Stimulated activated CD8-positive, alpha-beta memory T cell treated with anti-CD3 and anti-CD28 coated beads, Interleukin-7, amount 100 ng/mL, for 24 hours (primary cell): ENCODE measurements around the gene AKNA.
"Not testable (repeated sequence)": the region's sequence is repeated elsewhere in the genome, so short reads cannot be mapped to it uniquely, and the experiment has no call there.

Source experiments
- DNase-seq: peaks from one replicate; pipeline ENCODE4 v3.0.0-alpha.2; 2020; ENCODE audit warnings: low read depth

The AKNA gene

GRCh38 chr9:114336157-114336556, 51.6 kb downstream of the AKNA start:
- no peak for DNase-seq

GRCh38 chr9:114335745-114336144, 52.0 kb downstream of the AKNA start:
- DNase-seq: no peak

- DNase-seq: no peak
Measured at GRCh38 chr9:114334490-114334889, 53.3 kb downstream of the AKNA start.

GRCh38 chr9:114333718-114334117, 54.1 kb downstream of the AKNA start:
- DNase-seq: not testable (repeated sequence)

- DNase-seq: not testable (repeated sequence)
Measured at GRCh38 chr9:114332474-114333040, 55.2 kb downstream of the AKNA start.

- not testable (repeated sequence) for DNase-seq
Measured at GRCh38 chr9:114331229-114332195, 56.3 kb downstream of the AKNA start.

GRCh38 chr9:114330636-114331035, 57.1 kb downstream of the AKNA start:
- DNase-seq: no peak

GRCh38 chr9:114329625-114330022, 58.2 kb downstream of the AKNA start, which contains the start of gene ORM2:
Gene ORM2, plus strand, starts transcription at chr9:114329869. Its CDS starts 36 bp downstream, at chr9:114329905.
- DNase-seq: not testable (repeated sequence)

- DNase-seq: not testable (repeated sequence)
Measured at GRCh38 chr9:114328937-114329624, 58.7 kb downstream of the AKNA start.

- DNase-seq: not testable (repeated sequence)
Measured at GRCh38 chr9:114328357-114328820, 59.4 kb downstream of the AKNA start.

GRCh38 chr9:114327749-114328148, 60.0 kb downstream of the AKNA start:
- DNase-seq: no peak

- DNase-seq: not testable (repeated sequence)
Measured at GRCh38 chr9:114325684-114326254, 62.0 kb downstream of the AKNA start.

GRCh38 chr9:114324965-114325364, 62.8 kb downstream of the AKNA start:
- not testable (repeated sequence) for DNase-seq

GRCh38 chr9:114324492-114324891, 63.3 kb downstream of the AKNA start:
- no peak for DNase-seq

GRCh38 chr9:114323849-114324248, 63.9 kb downstream of the AKNA start:
- not testable (repeated sequence) for DNase-seq

GRCh38 chr9:114322831-114323531, 64.8 kb downstream of the AKNA start, which contains the start of gene ORM1:
Gene ORM1, plus strand, starts transcription at chr9:114323098. Its CDS starts 36 bp downstream, at chr9:114323134.
- DNase-seq: not testable (repeated sequence)

GRCh38 chr9:114322160-114322818, 65.5 kb downstream of the AKNA start:
- not testable (repeated sequence) for DNase-seq

- DNase-seq: no peak
Measured at GRCh38 chr9:114321759-114322158, 66.0 kb downstream of the AKNA start.

GRCh38 chr9:114320710-114321109, 67.1 kb downstream of the AKNA start:
- DNase-seq: not testable (repeated sequence)

GRCh38 chr9:114319147-114319546, 68.6 kb downstream of the AKNA start:
- DNase-seq: no peak

- no peak for DNase-seq
Measured at GRCh38 chr9:114318416-114318815, 69.4 kb downstream of the AKNA start.
